HG02798 (cell line): Measurements from ENCODE around the gene PDIK1L.

Experiments used
- ATAC-seq: cut with Tn5 transposase; IDR thresholded peaks from one replicate; pipeline ENCODE4 v1.9.1; 2021; ENCODE audit warnings: mild to moderate bottlenecking; ENCODE audit not compliant: unreplicated experiment, poor library complexity

Gene PDIK1L

DNA sequence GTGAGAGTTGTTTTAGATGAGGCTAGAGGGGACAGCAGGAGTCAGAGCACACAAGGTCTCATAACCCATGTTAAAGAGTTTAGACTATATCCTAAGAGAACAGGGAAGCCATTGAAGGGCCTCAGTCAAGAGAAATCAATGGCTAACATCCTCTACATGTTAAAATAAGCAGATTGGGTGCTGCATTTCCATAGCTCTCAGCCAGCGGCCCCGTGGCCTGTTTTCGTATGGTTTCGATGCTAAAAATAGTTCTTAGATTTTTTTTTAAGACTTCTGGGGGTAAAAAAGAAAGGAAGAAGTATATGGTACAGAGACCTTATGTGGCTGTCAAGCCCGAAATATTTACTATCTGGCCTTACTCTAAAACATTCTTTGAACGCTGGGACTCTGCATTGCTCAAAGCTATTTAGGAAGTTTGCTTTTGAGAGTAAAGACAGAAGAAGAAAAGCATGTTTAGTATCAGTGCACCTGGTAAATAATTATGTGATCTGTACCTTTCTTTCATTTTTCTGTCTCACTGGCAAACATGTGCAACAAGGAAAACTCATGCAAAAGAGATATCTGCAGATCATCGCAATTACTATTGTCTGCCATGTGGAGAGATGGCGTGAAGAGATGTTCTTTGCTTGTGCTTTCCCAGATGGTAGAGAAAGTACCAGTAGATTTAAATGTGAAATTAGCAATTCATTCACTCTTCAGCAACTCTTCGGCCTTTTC is 8.4 kb downstream of the PDIK1L start:
- ATAC-seq = no peak

DNA sequence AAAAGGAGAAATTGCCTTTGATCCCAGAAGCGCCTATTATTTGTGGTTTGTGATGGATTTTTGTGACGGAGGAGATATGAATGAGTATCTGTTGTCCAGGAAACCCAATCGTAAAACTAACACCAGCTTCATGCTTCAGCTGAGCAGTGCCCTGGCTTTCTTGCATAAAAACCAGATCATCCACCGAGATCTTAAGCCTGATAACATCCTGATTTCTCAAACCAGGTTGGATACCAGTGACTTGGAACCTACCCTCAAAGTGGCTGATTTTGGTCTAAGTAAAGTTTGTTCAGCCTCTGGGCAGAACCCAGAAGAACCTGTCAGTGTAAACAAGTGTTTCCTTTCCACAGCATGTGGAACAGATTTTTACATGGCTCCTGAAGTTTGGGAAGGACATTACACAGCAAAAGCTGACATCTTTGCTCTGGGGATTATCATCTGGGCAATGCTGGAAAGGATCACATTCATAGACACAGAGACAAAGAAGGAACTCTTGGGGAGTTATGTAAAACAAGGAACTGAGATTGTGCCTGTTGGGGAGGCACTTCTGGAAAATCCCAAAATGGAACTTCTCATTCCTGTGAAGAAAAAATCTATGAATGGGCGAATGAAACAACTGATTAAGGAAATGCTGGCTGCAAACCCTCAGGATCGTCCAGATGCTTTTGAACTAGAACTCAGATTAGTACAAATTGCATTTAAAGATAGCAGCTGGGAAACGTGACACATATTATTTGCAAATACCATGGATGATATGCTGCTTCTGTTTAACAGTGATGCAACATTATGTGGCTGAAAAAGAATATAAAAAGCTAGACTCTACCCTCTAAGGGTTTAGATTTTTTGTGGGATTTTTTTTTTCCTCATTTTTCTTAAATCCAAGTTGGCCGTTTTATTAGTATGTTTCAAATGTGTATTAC is 10.5 kb downstream of the PDIK1L start:
- no peak for ATAC-seq

- ATAC-seq = no peak
Observed at GRCh38 chr1:26122988-26123973, 11.7 kb downstream of the PDIK1L start.

DNA sequence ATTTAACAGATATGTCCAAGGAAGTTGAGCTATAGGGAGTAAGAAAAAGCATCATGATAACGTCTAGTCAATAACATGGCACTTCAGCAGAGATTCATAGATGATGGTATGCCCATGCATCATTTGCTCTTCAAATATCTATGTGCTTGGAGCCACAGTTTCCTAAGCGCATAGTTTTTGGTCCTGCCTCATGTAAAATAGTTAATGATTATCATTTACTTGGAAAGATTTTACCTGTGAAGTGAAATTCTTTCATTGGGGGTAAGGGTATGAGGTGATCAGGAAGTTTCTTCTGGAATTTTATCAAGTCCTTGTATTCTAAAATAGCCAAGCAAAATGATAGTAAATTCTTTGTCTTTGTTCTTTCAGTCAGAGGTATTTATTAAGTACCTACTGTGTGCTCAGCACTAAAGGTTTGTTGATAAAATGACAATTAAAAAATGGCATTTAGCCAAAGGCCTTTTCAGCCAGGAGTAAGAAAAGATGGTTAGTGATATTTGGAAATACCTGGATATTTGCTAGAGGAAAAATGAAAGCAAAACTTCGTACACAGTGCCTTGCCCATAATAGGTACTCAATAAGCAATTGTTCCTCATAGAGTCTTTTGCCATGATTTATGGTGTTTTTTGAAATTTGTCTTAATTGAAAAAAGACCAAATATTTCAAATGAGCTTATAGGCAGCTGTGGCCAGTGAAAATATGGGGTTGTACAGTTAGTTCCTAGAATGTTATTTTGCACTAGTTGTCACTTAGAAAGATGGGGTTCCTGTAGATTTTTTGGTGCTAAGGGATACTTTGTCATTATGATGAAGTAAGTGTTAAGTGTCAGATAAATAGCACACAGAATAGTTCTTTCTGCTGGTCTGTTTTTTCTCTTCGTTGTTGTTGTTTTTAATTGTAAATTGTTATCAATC is 13.1 kb downstream of the PDIK1L start:
- ATAC-seq = no peak

DNA sequence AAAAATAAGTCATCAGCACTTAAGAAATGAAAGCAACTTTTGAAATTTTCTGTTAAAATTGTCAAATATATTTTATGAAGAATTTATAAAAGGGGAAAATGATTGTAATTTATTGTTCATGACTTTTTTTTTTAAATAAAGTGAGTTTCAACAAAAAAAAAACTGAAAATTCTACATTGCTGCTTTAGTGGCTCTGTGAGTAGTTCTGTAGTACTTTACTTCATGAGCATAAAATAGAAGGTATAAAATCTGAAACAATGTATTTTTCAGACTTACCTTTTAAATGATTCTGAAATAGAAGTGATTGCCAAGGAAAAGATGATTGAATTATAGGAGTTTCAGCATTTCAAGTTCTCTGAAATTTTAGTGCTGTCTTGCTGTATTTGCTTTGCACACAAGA is 13.8 kb downstream of the PDIK1L start:
- no peak for ATAC-seq

- no peak for ATAC-seq
Observed at GRCh38 chr1:26125946-26126320, 14.3 kb downstream of the PDIK1L start.

- ATAC-seq = peak; percentile 65
Observed at GRCh38 chr1:26126321-26127084, 14.9 kb downstream of the PDIK1L start.

- no peak for ATAC-seq
Observed at GRCh38 chr1:26127235-26128163, 15.9 kb downstream of the PDIK1L start.

DNA sequence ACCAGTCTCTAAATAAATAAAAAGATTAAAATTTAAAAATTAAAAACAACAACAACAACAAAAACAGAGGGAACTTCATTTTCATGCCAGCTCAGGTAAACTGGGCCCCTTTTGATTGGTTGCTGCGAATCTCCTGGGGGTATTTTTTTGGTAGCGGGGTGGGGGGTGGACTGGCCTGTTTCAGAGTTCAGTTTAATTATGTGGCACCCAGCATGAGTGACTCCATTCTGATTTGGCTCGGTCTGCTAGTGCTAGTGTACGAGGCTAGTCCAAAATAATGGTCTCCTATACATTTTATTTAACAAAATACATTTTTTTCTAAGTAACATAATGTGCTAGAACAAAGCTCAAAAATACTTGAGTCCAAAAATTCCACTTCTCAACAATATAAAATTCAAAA is 18.2 kb downstream of the PDIK1L start:
- no peak for ATAC-seq

DNA sequence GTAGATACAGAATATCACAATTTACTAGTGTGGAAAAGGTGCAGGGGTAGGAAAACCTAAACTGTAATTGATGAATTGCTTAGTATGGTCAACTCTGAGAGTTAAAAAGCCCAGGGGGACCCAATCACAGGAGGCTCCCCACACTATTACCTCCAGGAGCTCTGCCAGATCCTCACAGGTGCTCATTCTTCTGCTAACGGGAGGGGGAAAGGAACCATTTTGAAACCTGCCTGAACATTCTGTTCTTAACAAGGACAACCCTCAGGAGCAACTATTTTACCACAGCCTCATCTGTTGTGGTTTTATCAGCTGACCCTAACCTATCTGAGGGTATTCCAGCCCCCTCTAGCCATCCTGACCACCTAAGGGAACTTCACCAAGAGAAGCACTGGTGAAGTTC is 19.1 kb downstream of the PDIK1L start:
- no peak for ATAC-seq

DNA sequence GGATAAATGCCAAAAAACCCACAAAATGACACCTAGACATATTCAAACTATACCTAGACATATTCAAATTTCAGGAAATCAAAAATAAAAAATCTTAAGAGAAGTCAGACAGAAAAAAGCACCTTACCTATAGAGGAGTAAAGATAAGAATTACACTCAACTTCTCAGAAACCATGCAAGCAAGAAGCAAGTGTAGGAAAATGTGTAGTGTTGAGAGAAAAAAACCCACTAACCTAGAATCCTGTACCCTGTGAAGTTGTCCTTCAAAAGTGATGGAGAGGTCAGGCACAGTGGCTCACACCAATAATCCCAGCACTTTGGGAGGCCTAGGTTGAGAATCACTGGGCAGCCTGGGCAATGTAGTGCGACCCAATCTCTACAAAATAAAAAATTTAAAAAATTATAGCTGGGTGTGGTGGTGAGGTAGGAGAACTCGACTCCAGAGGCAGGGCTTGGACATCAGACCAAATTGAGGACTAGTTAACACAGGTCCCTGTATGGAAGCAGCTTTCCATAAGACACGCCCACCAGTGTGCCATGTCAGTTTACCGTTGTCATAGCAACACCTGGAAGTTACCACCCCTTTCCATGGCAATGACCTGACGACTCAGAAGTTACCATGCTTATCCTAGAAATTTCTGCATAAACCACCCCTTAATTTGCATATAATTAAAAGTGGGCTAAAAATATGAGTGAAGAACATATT is 20.7 kb downstream of the PDIK1L start:
- ATAC-seq = no peak

- ATAC-seq = no peak
Observed at GRCh38 chr1:26132834-26133167, 21.2 kb downstream of the PDIK1L start.

- ATAC-seq = no peak
Observed at GRCh38 chr1:26134466-26134865, 22.8 kb downstream of the PDIK1L start.

GRCh38 chr1:26138974-26139558 is 27.4 kb downstream of the PDIK1L start:
- no peak for ATAC-seq

DNA sequence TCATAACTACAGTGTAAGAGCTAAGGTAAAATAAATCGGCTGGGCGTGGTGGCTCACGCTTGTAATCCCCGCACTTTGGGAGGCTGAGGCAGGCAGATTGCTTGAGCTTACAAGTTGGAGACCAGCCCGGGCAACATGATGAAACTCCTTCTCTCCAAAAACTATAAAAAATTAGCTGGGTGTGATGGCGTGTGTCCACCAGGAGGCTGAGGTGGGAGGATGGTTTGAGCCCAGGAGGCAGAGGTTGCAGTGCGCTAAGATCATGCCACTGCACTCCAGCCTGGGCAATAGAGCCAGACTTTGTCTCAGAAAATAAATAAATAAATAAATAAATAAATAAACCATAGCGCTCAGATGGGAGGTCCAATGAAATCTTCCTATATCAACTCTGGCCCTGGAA is 30.5 kb downstream of the PDIK1L start:
- no peak for ATAC-seq

- ATAC-seq = peak; percentile 60
Observed at GRCh38 chr1:26145041-26145959, 33.7 kb downstream of the PDIK1L start.
